Esophagus squamous epithelium (tissue), 5 donors: ENCODE data around the gene ARIH1. TPM values are rescaled to one million over a fixed set of nuclear protein-coding genes. Genes with fewer than 3 reads are reported as not detected.

ENCODE experiments used
- DNase-seq: peaks from one replicate; lab custom pipeline; 2025; lab: John Stamatoyannopoulos, UW
- H3K27ac ChIP-seq, 4 donors: fragments of 200-600 bp; sonication (generic); one replicate each; pipeline ENCODE4 v1.5.1; 2016 to 2019; ENCODE audit warnings: mild to moderate bottlenecking in 1 of 4
- H3K27me3 ChIP-seq, 4 donors: fragments of 200-600 bp; sonication (generic); 1 replicate in 3 of 4; 2 replicates in 1 of 4; pipeline versions ENCODE4 v1.5.1 to v1.6.0; 2017 to 2021; ENCODE audit warnings: antibody characterized with exemption in 1 of 4
- H3K36me3 ChIP-seq, 3 donors: fragments of 200-600 bp; sonication (generic); one replicate each; pipeline ENCODE4 v1.5.1; 2016 to 2019
- H3K4me1 ChIP-seq, 3 donors: fragments of 200-600 bp; sonication (generic); one replicate each; pipeline ENCODE4 v1.5.1; 2017 to 2019
- H3K4me3 ChIP-seq, 4 donors: fragments of 200-600 bp; sonication (generic); 1 replicate in 3 of 4; 2 replicates in 1 of 4; pipeline ENCODE4 v1.5.1; 2016 to 2019; ENCODE audit warnings: mild to moderate bottlenecking in 2 of 4, moderate library complexity in 1 of 4
- H3K9me3 ChIP-seq, 3 donors: fragments of 200-600 bp; sonication (generic); one replicate each; pipeline ENCODE4 v1.5.1; 2016 to 2019
- CTCF ChIP-seq, 6 experiments: fragments of 450-650 bp in 4 of 6; fragments of 200-600 bp in 2 of 6; sonication (generic) in 2 of 6; IDR thresholded peaks; one replicate each; pipeline ENCODE4 v1.5.1; 2016 to 2019; ENCODE audit warnings: antibody characterized with exemption in 6 of 6, mild to moderate bottlenecking in 4 of 6, moderate library complexity in 4 of 6
- POLR2A ChIP-seq, 4 donors: fragments of 450-650 bp; IDR thresholded peaks; one replicate each; pipeline ENCODE4 v1.6.1; 2017; ENCODE audit warnings: antibody characterized with exemption in 4 of 4, mild to moderate bottlenecking in 4 of 4, moderate library complexity in 3 of 4
- WGBS, 2 donors: methylation state at CpG; one replicate each; pipeline ENCODE4 v1.1.5; 2018; 5-methylcytosine and 5-hydroxymethylcytosine counted together
- intact Hi-C: fragments of 100-400 bp; cut with DNase I; formaldehyde crosslinking; loops from one replicate; pipeline ENCODE4 v1.15.0; 2022
- total RNA-seq, 4 donors: library from RNA; depleted of rRNA; stranded (reverse); fragments of >200 nt; gene quantifications; one replicate each; pipeline ENCODE4 v1.1.0, GENCODE V29; 2016
- donor health status: DM: yes; HTN: yes; CAD: no.

ARIH1 gene
- total RNA-seq, 4 donors from 2014 or later: 26.2 to 40.1 (median 36.6) TPM

- DNase-seq: no peak
- Histone ChIP-seq H3K4me1 (peaks cover 0 to 30% (median 0%) of the 10 kb centered on the region in 3 donors), H3K27ac (no peak overlapping the region), H3K36me3 (peaks cover 0 to 22% (median 5%) of the 10 kb centered on the region in 3 donors), H3K4me3 (no peak overlapping the region), H3K27me3 (no peaks in the 10 kb centered on the region), H3K9me3 (no peaks in the 10 kb centered on the region)
- 72 to 78% methylated on average over 5 of the region's 5 CpGs for WGBS, 2 donors
- TF ChIP-seq CTCF (IDR thresholded peaks at IDR 0.05) (no peak), POLR2A (IDR thresholded peaks at IDR 0.05) (no peak)
- intact Hi-C loops: no loop called here
Measured at GRCh38 chr15:72502220-72502809, 28.2 kb downstream of the ARIH1 start.

GRCh38 chr15:72503147-72503546 lies 29.0 kb downstream of the ARIH1 start:
- peaks cover 0 to 30% (median 0%) of the 10 kb centered on the region in 3 donors for H3K4me1 ChIP-seq

GRCh38 chr15:72507402-72508092 lies 33.4 kb downstream of the ARIH1 start:
- intact Hi-C loops: no loop called here
- 95 to 100% methylated on average over 1 of the region's 1 CpG for WGBS, 2 donors
- TF ChIP-seq CTCF (IDR thresholded peaks at IDR 0.05) (no peak), POLR2A (IDR thresholded peaks at IDR 0.05) (no peak)
- no peak for DNase-seq
- peaks cover 0 to 31% (median 0%) of the 10 kb centered on the region in 3 donors for H3K4me1 ChIP-seq
- no peaks in the 10 kb centered on the region for H3K9me3 ChIP-seq
- H3K27me3 ChIP-seq: no peaks in the 10 kb centered on the region
- H3K36me3 ChIP-seq: peaks cover 0 to 10% (median 0%) of the 10 kb centered on the region in 3 donors
- no peak overlapping the region for H3K4me3 ChIP-seq
- no peak overlapping the region for H3K27ac ChIP-seq

More at GRCh38 chr15:72503147-72503546, 29.0 kb downstream of the ARIH1 start:
- intact Hi-C loops: no loop called here
- no peak for TF ChIP-seq CTCF (IDR thresholded peaks at IDR 0.05)
- no peak for TF ChIP-seq POLR2A (IDR thresholded peaks at IDR 0.05)
- DNase-seq: no peak
- Histone ChIP-seq H3K27me3 (no peaks in the 10 kb centered on the region), H3K9me3 (no peaks in the 10 kb centered on the region), H3K36me3 (peaks cover 0 to 22% (median 5%) of the 10 kb centered on the region in 3 donors), H3K4me3 (no peak overlapping the region), H3K27ac (no peak overlapping the region)
- whole genome bisulfite sequencing, 2 donors: 58 to 59% methylated on average over 1 of the region's 1 CpG

- TF ChIP-seq CTCF (IDR thresholded peaks at IDR 0.05): no peak
- no peak for TF ChIP-seq POLR2A (IDR thresholded peaks at IDR 0.05)
- H3K36me3 ChIP-seq: peaks cover 0 to 1% (median 0%) of the 10 kb centered on the region in 3 donors
- no peak overlapping the region for H3K27ac ChIP-seq
- no peak for DNase-seq
- no peak overlapping the region for H3K4me3 ChIP-seq
- H3K9me3 ChIP-seq: no peaks in the 10 kb centered on the region
- peaks cover 0 to 27% (median 0%) of the 10 kb centered on the region in 3 donors for H3K4me1 ChIP-seq
- no peaks in the 10 kb centered on the region for H3K27me3 ChIP-seq
- intact Hi-C loops: no loop called here
- 83 to 95% methylated on average over 3 to 4 of the region's 4 CpGs for WGBS, 2 donors
Measured at GRCh38 chr15:72509484-72509883, 35.4 kb downstream of the ARIH1 start.

- intact Hi-C loops: no loop called here
- no peaks in the 10 kb centered on the region for H3K27me3 ChIP-seq
- 70 to 76% methylated on average over 4 of the region's 4 CpGs for WGBS, 2 donors
Measured at GRCh38 chr15:72511536-72511935, 37.4 kb downstream of the ARIH1 start.

More at GRCh38 chr15:72511536-72511935, 37.4 kb downstream of the ARIH1 start:
- TF ChIP-seq CTCF (IDR thresholded peaks at IDR 0.05) (no peak), POLR2A (IDR thresholded peaks at IDR 0.05) (no peak)
- Histone ChIP-seq H3K4me1 (peaks cover 4 to 46% (median 5%) of the 10 kb centered on the region in 3 donors), H3K36me3 (no peaks in the 10 kb centered on the region), H3K4me3 (no peak overlapping the region), H3K27ac (no peak overlapping the region), H3K9me3 (no peaks in the 10 kb centered on the region)
- no peak for DNase-seq
